HG02938 (cell line): ENCODE data around the gene ACACB.

Experiments used
- ATAC-seq: cut with Tn5 transposase; IDR thresholded peaks from one replicate; pipeline ENCODE4 v1.9.1; 2021; ENCODE audit warnings: mild to moderate bottlenecking, moderate library complexity; ENCODE audit not compliant: unreplicated experiment

ACACB gene

DNA sequence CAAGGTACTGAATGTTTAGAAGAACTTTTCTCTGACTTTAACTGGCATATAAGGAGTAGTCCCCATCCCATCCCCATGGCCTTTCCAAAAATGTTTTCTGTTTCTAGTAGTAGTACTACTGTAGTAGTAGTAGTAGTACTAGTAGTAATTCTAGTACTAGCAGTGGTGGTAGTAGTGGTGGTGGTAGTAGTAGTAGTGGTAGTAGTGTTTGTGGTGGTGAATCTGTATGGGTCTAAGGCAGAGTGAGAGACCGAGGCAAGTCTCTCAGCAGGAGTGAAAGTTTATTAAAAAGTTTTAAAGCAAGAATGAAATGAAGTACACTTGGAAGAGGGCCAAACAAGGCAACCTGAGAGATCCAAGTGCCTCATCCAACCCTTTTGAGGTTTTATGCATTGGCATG, 134.1 kb downstream of the ACACB start:
- no peak for ATAC-seq

DNA sequence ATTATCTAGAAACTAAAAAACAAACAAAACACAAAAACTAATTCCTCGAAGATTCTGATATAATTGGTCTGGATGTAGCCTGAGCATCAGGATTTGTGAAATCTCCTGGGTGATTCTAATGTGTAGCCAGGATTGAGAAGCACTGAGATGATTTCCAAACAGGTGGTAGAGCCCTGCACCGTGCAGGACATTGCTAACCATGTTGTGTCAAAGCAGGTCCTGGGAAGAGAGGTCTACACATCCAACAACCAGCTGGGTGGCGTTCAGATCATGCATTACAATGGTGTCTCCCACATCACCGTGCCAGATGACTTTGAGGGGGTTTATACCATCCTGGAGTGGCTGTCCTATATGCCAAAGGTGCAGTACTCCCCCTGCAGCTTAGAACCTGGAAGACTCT, 136.4 kb downstream of the ACACB start:
- no peak for ATAC-seq

DNA sequence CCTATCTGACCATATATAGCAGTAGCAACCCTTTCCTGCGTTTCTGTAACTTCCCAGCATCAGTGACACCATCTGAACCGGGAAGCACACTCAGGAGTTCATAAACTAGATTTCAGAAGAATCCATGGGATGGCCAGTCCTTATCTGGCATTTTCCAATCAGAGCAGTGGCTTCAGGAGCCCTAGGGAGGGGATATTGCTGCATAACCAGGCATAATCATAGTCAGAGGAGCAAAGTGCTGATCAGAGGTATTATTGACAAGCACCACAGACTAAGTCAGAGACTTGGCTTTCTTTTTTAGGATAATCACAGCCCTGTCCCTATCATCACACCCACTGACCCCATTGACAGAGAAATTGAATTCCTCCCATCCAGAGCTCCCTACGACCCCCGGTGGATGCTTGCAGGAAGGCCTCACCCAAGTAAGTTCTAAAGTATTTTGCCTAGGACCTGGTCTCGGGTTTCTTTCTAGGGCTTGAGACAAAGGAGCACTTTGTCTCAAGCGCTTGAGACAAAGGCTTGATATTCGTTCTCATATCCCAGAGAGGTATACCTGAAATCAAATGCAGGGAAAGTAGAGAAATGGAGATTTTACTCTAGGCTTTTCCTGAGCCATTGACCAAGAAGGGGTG, 137.6 kb downstream of the ACACB start:
- no peak for ATAC-seq

DNA sequence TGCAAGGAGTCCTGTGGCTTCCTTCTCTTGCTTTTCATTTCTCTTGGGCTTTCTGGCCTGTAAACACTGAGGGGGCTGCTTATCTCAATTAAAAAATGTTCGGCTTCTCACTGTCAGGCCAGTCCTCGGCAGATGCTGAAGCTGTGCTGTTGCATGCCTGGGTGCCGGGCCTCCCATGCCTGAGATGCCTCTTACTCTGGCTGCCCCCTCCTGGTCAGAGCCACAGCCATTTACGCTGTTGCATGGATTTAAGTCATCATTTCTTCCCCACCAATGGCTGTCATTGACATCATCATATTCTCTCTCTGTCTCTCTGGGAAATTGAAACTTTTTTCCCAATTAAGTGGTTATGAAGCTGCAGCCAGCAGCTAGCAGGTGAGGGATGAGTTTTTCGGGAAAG, 139.0 kb downstream of the ACACB start:
- no peak for ATAC-seq

DNA sequence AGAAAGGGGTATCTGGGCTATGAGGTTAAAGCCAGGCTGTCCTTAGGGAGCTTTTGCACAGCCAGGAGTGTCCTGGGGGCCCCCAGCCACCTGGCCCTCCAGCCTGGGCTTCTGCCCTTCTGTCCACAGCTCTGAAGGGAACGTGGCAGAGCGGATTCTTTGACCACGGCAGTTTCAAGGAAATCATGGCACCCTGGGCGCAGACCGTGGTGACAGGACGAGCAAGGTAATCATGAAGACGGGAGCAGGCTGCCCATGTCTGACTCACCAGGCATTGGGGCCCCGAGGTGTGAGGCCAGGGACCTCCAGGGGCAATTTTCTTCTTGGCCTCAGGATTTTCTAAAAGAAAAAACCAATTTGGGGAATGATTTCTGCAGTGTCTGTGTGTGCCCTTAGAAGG, 139.6 kb downstream of the ACACB start:
- ATAC-seq, result no peak

DNA sequence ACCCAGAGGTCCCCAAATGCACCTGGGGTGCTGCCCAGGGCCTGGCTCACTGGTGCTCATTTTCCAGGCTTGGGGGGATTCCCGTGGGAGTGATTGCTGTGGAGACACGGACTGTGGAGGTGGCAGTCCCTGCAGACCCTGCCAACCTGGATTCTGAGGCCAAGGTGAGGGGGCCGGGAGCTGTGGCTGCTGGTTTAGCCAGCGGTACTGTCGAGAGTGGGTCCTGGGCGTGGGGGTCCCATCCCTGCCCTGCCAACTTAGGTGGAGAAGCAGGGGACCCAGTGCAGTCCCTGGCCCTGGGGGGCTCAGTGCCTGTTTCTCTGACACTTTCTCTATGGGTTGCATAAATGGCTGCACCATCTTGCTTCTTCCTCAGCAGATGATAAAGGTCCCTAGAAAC, 141.8 kb downstream of the ACACB start:
- ATAC-seq, result no peak

DNA sequence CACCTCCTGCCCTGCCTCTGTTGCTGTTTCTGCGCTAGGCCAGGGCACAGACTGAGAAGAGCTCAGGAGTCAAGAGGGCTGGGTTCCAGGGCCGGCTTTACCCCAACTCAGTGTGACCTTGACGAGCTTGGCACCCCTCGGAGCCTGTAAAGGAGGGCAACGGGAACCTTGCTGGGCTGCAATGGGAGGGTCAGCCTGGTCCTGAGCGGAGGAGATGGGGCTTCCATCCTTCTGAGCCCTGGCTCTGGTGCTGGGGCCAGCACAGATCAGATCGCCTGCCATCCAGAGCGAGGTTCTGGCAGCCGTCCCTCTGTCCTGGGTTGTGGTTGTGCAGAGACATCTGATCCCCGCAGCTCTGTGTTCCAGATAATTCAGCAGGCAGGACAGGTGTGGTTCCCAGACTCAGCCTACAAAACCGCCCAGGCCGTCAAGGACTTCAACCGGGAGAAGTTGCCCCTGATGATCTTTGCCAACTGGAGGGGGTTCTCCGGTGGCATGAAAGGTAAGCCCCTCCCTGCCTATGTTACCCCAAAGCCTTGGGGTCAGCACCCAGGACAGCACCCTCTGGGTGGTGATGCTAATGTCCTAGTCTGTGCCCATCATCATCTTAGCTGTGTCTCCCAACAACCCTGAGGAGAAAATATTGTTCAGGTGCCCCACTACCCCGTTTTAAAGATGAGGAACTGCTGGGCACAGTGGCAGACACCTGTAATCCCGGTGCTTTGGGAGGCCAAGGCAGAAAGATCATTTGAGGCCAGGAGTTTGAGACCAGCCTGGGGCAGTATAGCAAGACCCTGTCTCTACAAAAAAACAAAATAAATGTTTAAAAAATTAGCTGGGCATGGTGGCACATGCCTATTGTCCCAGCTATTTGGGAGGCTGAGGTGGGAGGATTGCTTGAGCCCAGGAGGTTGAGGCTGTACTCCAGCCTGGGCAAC, 142.5 kb downstream of the ACACB start:
- ATAC-seq, result no peak

DNA sequence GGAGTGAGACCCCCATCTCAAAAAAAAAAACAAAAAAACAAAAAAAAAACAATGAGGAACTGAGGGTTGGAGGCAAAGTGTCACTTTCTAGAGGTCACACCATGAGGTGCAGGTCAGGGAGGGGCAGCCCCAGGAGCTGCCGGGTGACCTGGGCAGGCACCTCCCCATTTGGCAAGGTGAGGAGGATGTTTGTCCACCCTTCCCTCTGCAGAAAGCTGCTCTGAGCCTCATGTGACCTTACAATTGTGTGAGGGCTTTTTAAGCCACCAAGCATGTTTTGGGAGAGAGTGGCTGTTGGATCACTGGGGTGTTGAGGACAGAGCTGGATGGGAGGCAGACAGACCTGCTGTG, 143.1 kb downstream of the ACACB start:
- ATAC-seq, result no peak

DNA sequence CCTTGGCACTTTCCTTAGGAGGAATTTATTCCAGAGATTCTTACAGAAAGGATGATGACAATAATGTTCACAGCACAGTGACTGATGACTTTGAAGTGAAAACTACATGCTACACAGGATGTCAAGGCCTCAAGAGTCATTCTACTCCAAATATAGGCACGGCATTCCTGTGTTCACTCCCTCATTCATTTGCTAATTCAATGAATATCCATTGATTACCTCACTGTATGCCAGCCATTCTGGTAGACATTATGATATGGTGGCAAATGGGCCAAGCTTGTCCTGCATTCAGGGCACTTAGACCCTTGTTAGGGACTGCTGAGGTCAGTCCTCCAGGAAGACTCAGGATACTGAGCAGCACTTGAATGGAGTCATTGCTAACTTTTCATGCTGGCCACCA, 144.7 kb downstream of the ACACB start:
- ATAC-seq, result no peak

DNA sequence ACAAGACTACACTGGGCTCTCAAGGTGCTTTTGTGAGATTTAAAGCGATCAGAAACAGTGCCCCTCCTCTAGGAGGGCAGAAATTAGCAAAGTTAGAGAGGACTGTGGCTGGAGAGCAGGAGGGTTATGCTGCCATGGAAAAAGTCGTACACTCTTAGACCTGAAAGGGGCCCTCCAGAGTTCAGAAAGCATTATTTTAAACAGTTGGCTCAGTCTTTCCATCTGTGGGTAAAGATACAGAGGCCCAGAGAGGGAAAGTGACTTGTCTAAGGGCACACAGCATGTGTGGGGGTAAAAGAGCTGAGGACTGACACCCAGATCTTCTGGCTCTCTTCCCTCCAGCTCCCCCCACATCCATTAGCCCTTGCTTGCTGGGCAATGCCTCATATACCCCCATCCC, 145.6 kb downstream of the ACACB start:
- no peak for ATAC-seq

DNA sequence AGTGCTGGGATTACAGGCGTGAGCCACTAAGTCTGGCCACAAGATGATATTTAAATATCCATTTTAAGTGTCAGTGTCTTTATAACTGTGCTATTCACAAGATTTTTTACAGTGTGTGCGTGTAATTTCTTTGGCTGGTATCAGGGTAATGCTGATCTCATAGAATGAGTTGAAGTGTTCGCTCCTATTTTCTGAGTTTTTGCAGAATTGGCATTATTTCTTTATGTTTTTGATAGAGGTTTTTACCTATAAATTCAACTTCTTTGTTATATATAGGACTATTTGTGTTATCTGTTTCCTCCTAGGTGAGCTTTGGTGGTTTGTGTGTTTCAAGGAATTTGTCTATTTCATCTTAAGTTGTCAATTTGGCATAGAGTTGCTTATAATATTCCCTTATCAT, 147.1 kb downstream of the ACACB start:
- no peak for ATAC-seq

DNA sequence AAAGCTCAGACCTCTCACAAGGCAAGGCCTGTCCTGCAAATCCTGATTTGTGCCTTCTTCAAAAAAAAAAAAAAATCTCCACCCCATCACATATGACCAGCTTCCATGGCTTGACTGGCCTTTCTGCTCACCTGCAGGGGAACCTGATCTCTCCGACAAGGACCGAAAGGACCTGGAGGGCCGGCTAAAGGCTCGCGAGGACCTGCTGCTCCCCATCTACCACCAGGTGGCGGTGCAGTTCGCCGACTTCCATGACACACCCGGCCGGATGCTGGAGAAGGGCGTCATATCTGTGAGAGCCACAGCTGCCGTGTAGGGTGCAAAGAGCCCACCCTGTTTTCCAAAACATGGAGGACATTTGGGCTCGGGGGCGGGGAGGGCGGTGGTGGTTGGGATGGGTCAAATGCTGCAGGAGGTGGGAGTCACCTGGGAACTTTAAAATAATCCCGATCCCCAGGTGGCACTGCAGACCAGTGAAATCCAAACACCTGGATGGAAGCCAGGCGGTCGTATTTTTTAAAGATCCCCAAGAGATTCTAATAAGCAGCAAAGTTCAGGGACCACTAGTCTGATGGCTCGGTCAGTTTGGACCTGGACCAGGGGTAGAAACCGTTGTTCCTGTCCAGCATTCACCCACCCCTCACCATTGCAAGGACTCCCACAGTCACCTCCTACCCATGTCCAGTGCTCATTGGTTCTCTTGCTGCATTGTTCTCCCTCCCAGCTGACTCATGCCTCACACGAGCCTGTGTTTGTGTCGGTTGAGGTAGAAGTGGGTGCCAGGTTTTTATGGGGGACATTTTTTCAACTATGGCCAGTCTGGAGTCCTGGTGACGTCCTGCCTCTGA, 147.9 kb downstream of the ACACB start:
- no peak for ATAC-seq

DNA sequence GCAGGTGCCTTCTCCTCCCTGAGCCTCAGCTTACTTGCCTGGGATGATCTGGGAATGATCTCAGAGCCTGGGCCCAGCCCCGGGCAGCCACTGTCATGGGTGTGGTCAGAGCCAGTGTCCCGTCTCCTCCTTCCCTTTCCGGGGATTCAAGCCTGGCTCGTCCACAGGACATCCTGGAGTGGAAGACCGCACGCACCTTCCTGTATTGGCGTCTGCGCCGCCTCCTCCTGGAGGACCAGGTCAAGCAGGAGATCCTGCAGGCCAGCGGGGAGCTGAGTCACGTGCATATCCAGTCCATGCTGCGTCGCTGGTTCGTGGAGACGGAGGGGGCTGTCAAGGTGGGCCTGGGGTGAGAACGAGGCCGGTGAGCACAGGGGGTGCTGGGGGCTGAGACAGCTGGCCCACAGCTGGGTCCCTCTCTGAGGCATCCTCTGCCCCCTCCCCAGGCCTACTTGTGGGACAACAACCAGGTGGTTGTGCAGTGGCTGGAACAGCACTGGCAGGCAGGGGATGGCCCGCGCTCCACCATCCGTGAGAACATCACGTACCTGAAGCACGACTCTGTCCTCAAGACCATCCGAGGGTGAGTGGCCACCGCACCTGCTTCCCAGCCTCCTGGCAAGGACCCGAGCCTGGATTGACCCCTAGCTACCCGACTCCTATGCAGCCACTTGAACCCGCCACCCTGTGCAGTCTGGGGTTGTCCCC, 148.7 kb downstream of the ACACB start:
- ATAC-seq, result no peak

DNA sequence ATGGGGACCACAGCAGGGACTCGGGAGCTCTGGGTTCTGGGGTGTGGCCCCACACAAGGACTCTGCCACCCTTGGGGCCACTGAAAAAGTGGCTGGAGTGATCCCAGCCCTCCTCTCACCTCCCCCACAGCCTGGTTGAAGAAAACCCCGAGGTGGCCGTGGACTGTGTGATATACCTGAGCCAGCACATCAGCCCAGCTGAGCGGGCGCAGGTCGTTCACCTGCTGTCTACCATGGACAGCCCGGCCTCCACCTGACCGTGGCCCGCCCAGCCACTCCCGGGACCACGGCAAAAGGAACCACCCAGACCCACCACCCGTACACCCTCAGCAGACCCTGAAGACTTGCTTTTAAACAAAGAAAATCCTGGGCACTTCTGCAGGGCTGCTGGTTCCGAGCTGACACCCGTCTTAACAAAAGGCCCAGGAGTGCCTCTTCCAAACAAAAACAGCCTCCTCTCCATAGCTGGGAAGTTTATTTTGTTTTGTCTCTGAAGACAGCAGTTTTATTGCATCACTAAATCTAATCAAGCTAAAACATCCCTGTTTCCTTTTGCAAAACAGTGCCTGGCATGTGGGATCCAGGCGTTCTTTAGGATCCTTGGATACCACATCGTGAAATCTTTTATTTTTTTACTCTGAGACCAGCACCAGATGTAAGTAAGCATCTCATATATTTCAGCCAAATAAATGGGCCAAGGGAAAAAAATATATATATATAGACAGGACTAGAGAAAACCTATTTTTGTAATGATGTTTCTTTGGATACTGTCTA, 149.9 kb downstream of the ACACB start:
- no peak for ATAC-seq

DNA sequence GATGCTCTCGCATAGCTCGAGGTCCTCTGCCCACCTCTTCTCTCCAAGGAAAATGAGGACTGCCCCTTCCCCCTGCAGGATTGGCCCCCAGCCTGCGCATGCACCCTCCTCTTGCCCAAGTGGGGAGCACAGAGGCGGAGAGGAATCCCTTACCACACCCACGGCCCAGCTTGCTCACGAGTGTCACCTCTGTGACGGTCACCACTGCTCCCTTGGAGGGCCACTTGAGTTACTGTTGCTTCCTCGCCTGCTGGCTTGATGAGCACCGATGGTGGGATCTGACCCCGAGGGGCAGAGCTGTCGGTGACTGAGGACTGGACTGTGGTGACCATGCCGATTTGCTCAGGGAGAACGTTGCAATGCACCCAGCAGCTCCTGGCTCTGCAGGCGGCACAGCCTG, 151.0 kb downstream of the ACACB start:
- ATAC-seq, result no peak

DNA sequence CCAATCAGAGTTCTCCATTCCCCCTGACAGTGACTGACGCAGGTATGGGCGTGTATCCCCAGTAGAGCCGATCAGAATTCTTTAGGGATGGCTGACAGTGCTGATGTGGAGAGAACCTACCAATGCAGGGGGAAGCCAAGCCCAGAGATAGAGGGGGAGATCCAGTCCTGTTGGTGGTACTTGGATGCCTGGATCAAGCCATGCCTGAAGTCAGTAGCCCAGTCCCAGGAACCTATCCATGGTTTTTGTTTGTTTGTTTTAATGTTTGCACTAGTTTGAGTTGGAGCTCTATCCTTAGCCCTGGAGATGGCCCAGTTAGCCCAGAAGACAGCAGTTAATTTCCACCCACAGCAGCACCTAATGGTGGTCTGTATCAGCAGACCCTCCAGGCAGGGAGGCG, 152.5 kb downstream of the ACACB start:
- ATAC-seq, result no peak

DNA sequence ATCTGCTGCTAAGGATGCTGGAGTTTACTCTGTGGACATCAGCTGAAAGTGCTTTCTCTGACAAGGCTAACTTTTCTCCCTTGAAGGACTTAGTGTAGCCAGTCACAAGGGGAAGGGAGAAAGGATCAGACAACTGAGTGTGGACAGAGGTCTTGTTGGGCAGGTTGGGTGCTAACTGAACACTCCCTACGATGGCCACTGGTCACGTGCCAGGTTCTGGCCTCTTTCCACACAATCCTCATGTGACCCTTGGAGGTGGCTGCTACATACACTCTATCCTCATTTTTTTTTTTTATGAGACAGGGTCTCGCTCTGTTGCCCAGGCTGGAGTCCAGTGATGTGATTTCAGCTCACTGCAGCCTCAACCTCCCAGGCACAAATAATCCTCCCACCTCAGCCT, 153.0 kb downstream of the ACACB start:
- no peak for ATAC-seq

DNA sequence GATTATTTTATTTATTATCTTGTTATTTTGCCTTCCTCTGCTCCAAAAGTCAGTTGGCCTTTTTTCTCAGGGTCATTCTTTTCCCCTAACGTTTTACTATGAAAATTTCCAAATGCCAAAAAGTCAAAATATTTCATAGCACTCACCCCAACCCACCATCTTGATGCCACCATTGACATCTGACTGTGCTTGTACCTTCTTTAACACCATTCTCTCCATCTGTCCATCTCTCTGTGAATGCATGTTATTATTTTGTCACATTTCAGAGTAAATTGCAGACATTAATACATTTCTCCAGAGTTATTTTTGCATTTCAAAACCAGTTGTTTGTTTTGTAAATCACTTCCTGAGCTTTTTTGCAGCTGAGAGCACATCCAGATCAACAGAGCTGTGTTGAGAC, 154.1 kb downstream of the ACACB start:
- ATAC-seq, result no peak

DNA sequence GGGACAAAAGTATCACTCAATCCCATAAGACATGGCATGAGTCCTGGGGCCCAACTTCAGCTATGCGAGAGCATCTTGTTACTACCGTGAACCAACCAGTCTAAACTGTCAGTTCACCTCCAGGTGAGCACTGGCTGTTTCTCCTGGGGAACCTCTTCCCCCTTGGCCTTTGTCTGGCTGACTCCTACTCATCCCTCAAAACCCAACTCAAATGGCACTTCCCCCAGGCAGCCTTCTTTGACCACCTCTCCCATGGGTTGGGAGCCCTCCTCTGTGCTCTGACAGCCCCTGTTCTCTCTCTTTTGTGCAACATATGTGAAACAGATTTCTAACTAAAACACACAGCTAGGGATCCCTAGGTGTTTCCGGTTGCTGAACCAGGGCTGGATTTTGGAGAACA, 155.0 kb downstream of the ACACB start:
- no peak for ATAC-seq

DNA sequence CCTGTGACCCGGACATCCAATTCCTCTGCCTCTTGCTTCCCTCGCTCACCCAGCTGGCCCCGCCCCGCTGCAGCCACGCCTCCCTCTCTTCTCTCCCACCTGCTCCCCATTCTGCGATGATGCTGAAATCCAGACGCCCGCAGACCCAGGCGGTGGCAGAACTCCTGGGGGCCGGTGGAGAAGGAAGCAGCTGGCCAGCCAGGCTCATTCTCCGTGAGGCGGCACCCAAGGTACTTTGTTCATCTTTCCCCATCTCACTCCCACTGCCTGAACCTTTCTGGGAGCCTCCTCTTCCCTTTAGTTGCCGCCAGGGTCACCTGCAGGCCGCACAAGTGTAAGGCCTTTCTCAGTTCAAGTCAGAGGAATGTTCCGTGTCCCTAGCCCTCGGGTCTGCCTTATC, 157.0 kb downstream of the ACACB start:
- ATAC-seq, result no peak
